IMR-90 (cell line): ENCODE measurements around the gene NBEA. TPM values are rescaled to one million over a fixed set of nuclear protein-coding genes. Genes with fewer than 3 reads are reported as not detected.
A peak's percentile ranks its signal among the peaks of the same experiment; 100 is the strongest.

Experiments used
- ATAC-seq: fragments of 200-7000 bp; cut with Tn5 transposase; 2 replicates; pipeline ENCODE4 v1.9.1; 2020; ENCODE audit warnings: low read depth, mild to moderate bottlenecking, moderate library complexity
- BruUV-seq: library from RNA; stranded (reverse); fragments of 400-500 nt; replicated peaks from 2 replicates; lab custom pipeline; 2021; lab: Mats Ljungman, UMichigan
- CTCF ChIA-PET: fragments of 300-600 bp; formaldehyde crosslinking; extraction: SDS; loops from one replicate; lab custom pipeline; 2021; ENCODE audit warnings: antibody characterized with exemption; lab: Yijun Ruan, JAX
- POLR2A ChIA-PET: fragments of 300-600 bp; sonication (Branson Sonifier 250); formaldehyde crosslinking; loops from one replicate; lab custom pipeline; 2022; ENCODE audit warnings: antibody characterized with exemption; ENCODE audit not compliant: unreplicated experiment; lab: Charles Lee
- DNase-seq: peaks from one replicate; pipeline ENCODE4 v3.0.0; 2013
- H2AFZ ChIP-seq: replicated peaks from 2 replicates; pipeline ENCODE3; 2013; ENCODE audit warnings: low read length, mild to moderate bottlenecking; ENCODE audit not compliant: poor library complexity
- H2AK5ac ChIP-seq: 2 replicates; pipeline ENCODE4 v1.6.1; 2013; ENCODE audit warnings: low read depth, low read length, inconsistent platforms
- H2AK9ac ChIP-seq: replicated peaks from 2 replicates; pipeline ENCODE3; 2013; ENCODE audit warnings: mild to moderate bottlenecking, low read depth, low read length, moderate library complexity; ENCODE audit not compliant: poor library complexity
- H2BK120ac ChIP-seq: 2 replicates; pipeline ENCODE4 v1.6.1; 2013; ENCODE audit warnings: low read depth, low read length, inconsistent platforms
- H2BK15ac ChIP-seq: 3 replicates; pipeline ENCODE4 v1.6.1; 2013; ENCODE audit warnings: low read depth, low read length, inconsistent platforms
- H2BK20ac ChIP-seq: 2 replicates; pipeline ENCODE4 v1.6.1; 2013; ENCODE audit warnings: low read depth, mild to moderate bottlenecking, inconsistent platforms, low read length, moderate library complexity
- H2BK5ac ChIP-seq: 2 replicates; pipeline ENCODE4 v1.6.1; 2013; ENCODE audit warnings: mild to moderate bottlenecking, low read depth, low read length, inconsistent platforms; ENCODE audit not compliant: poor library complexity, severe bottlenecking
- H3K14ac ChIP-seq: replicated peaks from 2 replicates; pipeline ENCODE4 v1.6.1; 2013; ENCODE audit warnings: low read depth, low read length, inconsistent platforms
- H3K18ac ChIP-seq: 2 replicates; pipeline ENCODE4 v1.6.1; 2013; ENCODE audit warnings: low read depth, low read length, control low read depth
- H3K23ac ChIP-seq: 2 replicates; pipeline ENCODE4 v1.6.1; 2013; ENCODE audit warnings: low read depth, low read length, inconsistent platforms
- H3K27ac ChIP-seq: 2 replicates; pipeline ENCODE4 v1.5.1; 2013; ENCODE audit warnings: mild to moderate bottlenecking, control low read depth, low read length; ENCODE audit not compliant: insufficient read depth
- H3K27me3 ChIP-seq: 2 replicates; pipeline ENCODE4 v1.6.1; 2013; ENCODE audit warnings: low read length; ENCODE audit not compliant: control insufficient read depth, insufficient read depth
- H3K36me3 ChIP-seq: 2 replicates; pipeline ENCODE4 v1.6.1; 2013; ENCODE audit warnings: low read length, mixed read lengths; ENCODE audit not compliant: control insufficient read depth, insufficient read depth
- H3K4ac ChIP-seq: 2 replicates; pipeline ENCODE4 v1.6.1; 2013; ENCODE audit warnings: low read depth, low read length, inconsistent platforms
- H3K4me1 ChIP-seq: 2 replicates; pipeline ENCODE4 v1.6.1; 2013; ENCODE audit warnings: low read length, mixed read lengths; ENCODE audit not compliant: control insufficient read depth, insufficient read depth
- H3K4me2 ChIP-seq: 2 replicates; pipeline ENCODE4 v1.6.1; 2013; ENCODE audit warnings: low read depth, mild to moderate bottlenecking, control low read depth, low read length, moderate library complexity
- H3K4me3 ChIP-seq: 2 replicates; pipeline ENCODE4 v1.5.1; 2013; ENCODE audit warnings: low read depth, mild to moderate bottlenecking, control low read depth, low read length, moderate library complexity; ENCODE audit not compliant: insufficient read depth
- H3K56ac ChIP-seq: 2 replicates; pipeline ENCODE4 v1.6.1; 2013; ENCODE audit warnings: low read length, inconsistent platforms; ENCODE audit not compliant: insufficient read depth; ENCODE audit errors: extremely low read depth
- H3K79me1 ChIP-seq, 2 experiments: 2 replicates each; pipeline ENCODE4 v1.6.1; 2013; ENCODE audit warnings: low read length in 2 of 2, inconsistent platforms in 1 of 2, low read depth in 1 of 2
- H3K9ac ChIP-seq: 2 replicates; pipeline ENCODE4 v1.6.1; 2013; ENCODE audit warnings: low read depth, low read length, control low read depth
- H3K9me1 ChIP-seq: 2 replicates; pipeline ENCODE4 v1.6.1; 2013; ENCODE audit warnings: low read length, inconsistent platforms; ENCODE audit not compliant: insufficient read depth
- H3K9me3 ChIP-seq: 2 replicates; pipeline ENCODE4 v1.6.1; 2013; ENCODE audit warnings: low read length; ENCODE audit not compliant: control insufficient read depth, insufficient read depth
- H4K20me1 ChIP-seq: 2 replicates; pipeline ENCODE4 v1.6.1; 2013; ENCODE audit warnings: low read length, inconsistent platforms; ENCODE audit not compliant: insufficient read depth
- H4K5ac ChIP-seq: 2 replicates; pipeline ENCODE4 v1.6.1; 2013; ENCODE audit warnings: mild to moderate bottlenecking, low read depth, low read length, control low read depth
- H4K8ac ChIP-seq, 2 experiments: 2 replicates each; pipeline ENCODE4 v1.6.1; 2013; ENCODE audit warnings: low read depth in 2 of 2, low read length in 2 of 2, control low read depth in 1 of 2, inconsistent platforms in 1 of 2
- H4K91ac ChIP-seq: 2 replicates; pipeline ENCODE4 v1.6.1; 2013; ENCODE audit warnings: low read depth, low read length, inconsistent platforms; ENCODE audit not compliant: insufficient read depth
- BHLHE40 ChIP-seq: fragments of 150-350 bp; IDR thresholded peaks from 2 replicates; pipeline ENCODE4 v1.6.1; 2016; ENCODE audit warnings: mild to moderate bottlenecking, low read depth, low read length
- FOS ChIP-seq: fragments of 150-350 bp; IDR thresholded peaks from 2 replicates; pipeline ENCODE4 v1.6.1; 2016; ENCODE audit warnings: low read depth, low read length
- POLR2A ChIP-seq: IDR thresholded peaks from 2 replicates; pipeline ENCODE4 v1.6.1; 2012; ENCODE audit warnings: mild to moderate bottlenecking, low read depth, low read length
- WGBS, 2 experiments: methylation state at CpG; one replicate each; pipeline versions ENCODE4 v1.1.5 to v1.1.7; 2013; ENCODE audit warnings: missing lambda C conversion rate in 2 of 2; ENCODE audit not compliant: insufficient read length in 1 of 2; ENCODE audit errors: extremely low coverage in 2 of 2; 5-methylcytosine and 5-hydroxymethylcytosine counted together
- dilution Hi-C: fragments of 300-500 bp; cut with HindIII; formaldehyde crosslinking; loops from one replicate; pipeline ENCODE4 v1.14.3; 2018; ENCODE audit warnings: low sequenced_read_pairs; ENCODE audit not compliant: unreplicated experiment
- in situ Hi-C: fragments of 300-500 bp; cut with MboI; formaldehyde crosslinking; loops from 3 replicates; pipeline ENCODE4 v1.14.3; 2019; ENCODE audit warnings: low sequenced_read_pairs, inconsistent platforms, mixed read lengths
- intact Hi-C: fragments of 100-400 bp; cut with micrococcal nuclease; formaldehyde crosslinking; loops from 2 replicates; pipeline ENCODE4 v1.10.0; 2022
- polyA plus RNA-seq, 3 experiments: library from polyadenylated mRNA; depleted of rRNA; stranded (reverse); fragments of >200 nt; gene quantifications; 2 replicates each; pipeline ENCODE4 v1.2.3, GENCODE V29; 2012; ENCODE audit warnings: low replicate concordance in 1 of 3
- total RNA-seq: library from RNA; depleted of rRNA; stranded (reverse); fragments of >200 nt; gene quantifications from 2 replicates; pipeline ENCODE4 v1.2.3, GENCODE V29; 2012

NBEA gene
- total and polyA plus RNA-seq, 2 of the 4 experiments (the other 2 are of a cell fraction): 0.82 to 2.2 TPM

DNA sequence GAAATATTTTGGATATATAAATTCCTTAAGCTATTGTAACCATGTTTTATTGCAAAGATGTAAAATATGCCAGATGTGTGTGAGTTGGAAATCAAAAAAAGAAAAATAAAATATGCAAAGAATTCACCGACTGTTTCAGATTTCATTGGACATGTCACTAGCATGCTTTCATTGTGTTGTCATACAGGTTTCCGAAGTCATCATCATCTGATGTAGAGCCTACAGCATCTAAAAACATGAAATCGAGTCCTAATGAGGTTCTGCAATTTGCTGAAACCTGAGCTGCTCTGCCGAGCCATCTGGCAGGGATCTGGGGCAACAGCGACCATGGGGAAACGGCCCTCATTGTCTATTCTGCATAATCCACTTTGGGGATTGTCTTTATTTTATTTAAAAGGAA lies 730.5 kb downstream of the NBEA start:
- Histone ChIP-seq H3K14ac (no peak overlapping the region), H3K9ac (no peak overlapping the region), H2AK9ac (no peak overlapping the region), H2BK20ac (no peak overlapping the region), H3K18ac (no peak overlapping the region), H2BK5ac (no peak overlapping the region), H3K9me1 (no peaks in the 10 kb centered on the region), H3K56ac (no peak overlapping the region), H4K20me1 (no peaks in the 10 kb centered on the region), H3K4ac (no peak overlapping the region), H3K79me1 (no peaks in the 10 kb centered on the region), H3K36me3 (no peaks in the 10 kb centered on the region), H3K23ac (no peak overlapping the region), H4K5ac (no peak overlapping the region), H2BK15ac (no peak overlapping the region), H4K8ac (no peak overlapping the region), H3K4me1 (no peaks in the 10 kb centered on the region), H2BK120ac (no peak overlapping the region), H4K91ac (no peak overlapping the region), H2AK5ac (no peak overlapping the region), H3K4me2 (no peak overlapping the region), H3K9me3 (peaks cover 3% of the 10 kb centered on the region), H3K27ac (no peak overlapping the region), H2AFZ (no peak overlapping the region), H3K4me3 (no peak overlapping the region), H3K27me3 (no peaks in the 10 kb centered on the region)
- DNase-seq: peak; percentile 10
- dilution Hi-C loops (no loop called here), in situ Hi-C loops (no loop called here), intact Hi-C loops (no loop called here)
- ATAC-seq: no peak
- 93% methylated on average over 2 of the region's 6 CpGs; no CpG with 5 or more reads in 1 of the 2 experiments for WGBS, 2 experiments
- no peak for TF ChIP-seq FOS
- TF ChIP-seq POLR2A: no peak
- no peak for TF ChIP-seq BHLHE40
- no TSS peak for BruUV-seq
- ChIA-PET POLR2A (interaction anchor here (0.6 kb wide), 1 partner anchor 63 kb away, joined by 3 read pairs; no protein-coding TSS in a partner anchor), CTCF (interaction anchor here (0.5 to 1.0 kb wide), 2 partner anchors 10 to 716 kb away, joined by 4 to 6 read pairs; no protein-coding TSS in a partner anchor)
